Head of caudate nucleus (tissue), 42 donors: Measurements from ENCODE around the gene NKIRAS2.

Source experiments
- DNase-seq, 42 donors: peaks; one replicate each; pipeline versions ENCODE4 v3.0.0 to v3.0.0-alpha.2; 2020 to 2021; ENCODE audit warnings: mixed read lengths in 7 of 42
- intact Hi-C: fragments of 100-400 bp; cut with DNase I; formaldehyde crosslinking; loops from one replicate; pipeline ENCODE4 v1.15.0; 2022

Gene NKIRAS2

GRCh38 chr17:42072323-42073187 lies 52.7 kb downstream of the NKIRAS2 start:
- intact Hi-C loops: no loop called here
- no peak for DNase-seq
